HG03354 (cell line): ENCODE results near the gene AHRR.
"Not testable (repeated sequence)": the region's sequence is repeated elsewhere in the genome, so short reads cannot be mapped to it uniquely, and the experiment has no call there.

Experiments used
- ATAC-seq: cut with Tn5 transposase; IDR thresholded peaks from one replicate; pipeline ENCODE4 v1.9.1; 2021; ENCODE audit warnings: mild to moderate bottlenecking; ENCODE audit not compliant: unreplicated experiment, poor library complexity, severe bottlenecking

AHRR gene

GRCh38 chr5:303741-304140 lies 17.8 kb upstream of the AHRR start:
- not testable (repeated sequence) for ATAC-seq

- no peak for ATAC-seq
These were observed 16.5 kb upstream of the AHRR start for GRCh38 chr5:305050-305449.

GRCh38 chr5:305459-305858 lies 16.1 kb upstream of the AHRR start:
- no peak for ATAC-seq

GRCh38 chr5:306011-306805 lies 15.3 kb upstream of the AHRR start:
- no peak for ATAC-seq

- ATAC-seq: no peak
These were observed 14.2 kb upstream of the AHRR start for GRCh38 chr5:307306-307705.

- no peak for ATAC-seq
These were observed 13.5 kb upstream of the AHRR start for GRCh38 chr5:307794-308579.

GRCh38 chr5:308672-309271 lies 12.7 kb upstream of the AHRR start:
- ATAC-seq: no peak

- not testable (repeated sequence) for ATAC-seq
These were observed 11.7 kb upstream of the AHRR start for GRCh38 chr5:309831-310230.

- ATAC-seq: no peak
These were observed 11.0 kb upstream of the AHRR start for GRCh38 chr5:310516-310915.

- ATAC-seq: no peak
These were observed 10.5 kb upstream of the AHRR start for GRCh38 chr5:310941-311434.

- no peak for ATAC-seq
These were observed 9.6 kb upstream of the AHRR start for GRCh38 chr5:311963-312362.

- ATAC-seq: no peak
These were observed 8.7 kb upstream of the AHRR start for GRCh38 chr5:312845-313244.

GRCh38 chr5:313265-313664 lies 8.2 kb upstream of the AHRR start:
- no peak for ATAC-seq

- no peak for ATAC-seq
These were observed 7.6 kb upstream of the AHRR start for GRCh38 chr5:313806-314376.

GRCh38 chr5:314676-315487 lies 6.6 kb upstream of the AHRR start:
- ATAC-seq: no peak

- no peak for ATAC-seq
These were observed 5.9 kb upstream of the AHRR start for GRCh38 chr5:315488-316209.

- ATAC-seq: peak; percentile 1
These were observed 5.1 kb upstream of the AHRR start for GRCh38 chr5:316210-317085.
